Measurements from ENCODE around the gene DTNB.

DTNB gene

DNA sequence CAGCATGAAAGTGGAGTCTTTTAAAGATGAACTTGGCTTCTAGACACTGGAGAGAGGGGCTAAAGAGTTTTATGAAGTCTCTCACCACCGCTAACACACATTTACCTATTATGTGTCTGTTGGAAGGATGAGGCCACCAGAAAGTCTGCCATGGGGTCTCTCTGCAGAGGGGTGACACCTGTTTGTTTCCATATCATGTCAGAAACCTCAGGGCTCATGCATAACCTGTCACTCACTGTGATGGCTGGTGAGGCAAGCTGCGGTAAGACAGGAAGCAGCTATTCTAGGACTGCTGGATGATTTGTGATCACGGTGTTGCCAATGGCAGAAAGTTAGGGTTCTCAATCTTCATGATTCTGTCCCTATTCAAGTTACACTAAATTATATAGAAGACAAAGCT, 270.9 kb downstream of the DTNB start:
- DNase-seq (ENCODE audit: extremely low read depth, low read depth) = no peak
- no peak for TF ChIP-seq CTCF (IDR thresholded peaks at IDR 0.05; ENCODE audit: low read depth, low read length, missing control alignments)
- no peak overlapping the region for H3K4me3 ChIP-seq (replicated peaks; ENCODE audit: low read depth, low read length)

DNA sequence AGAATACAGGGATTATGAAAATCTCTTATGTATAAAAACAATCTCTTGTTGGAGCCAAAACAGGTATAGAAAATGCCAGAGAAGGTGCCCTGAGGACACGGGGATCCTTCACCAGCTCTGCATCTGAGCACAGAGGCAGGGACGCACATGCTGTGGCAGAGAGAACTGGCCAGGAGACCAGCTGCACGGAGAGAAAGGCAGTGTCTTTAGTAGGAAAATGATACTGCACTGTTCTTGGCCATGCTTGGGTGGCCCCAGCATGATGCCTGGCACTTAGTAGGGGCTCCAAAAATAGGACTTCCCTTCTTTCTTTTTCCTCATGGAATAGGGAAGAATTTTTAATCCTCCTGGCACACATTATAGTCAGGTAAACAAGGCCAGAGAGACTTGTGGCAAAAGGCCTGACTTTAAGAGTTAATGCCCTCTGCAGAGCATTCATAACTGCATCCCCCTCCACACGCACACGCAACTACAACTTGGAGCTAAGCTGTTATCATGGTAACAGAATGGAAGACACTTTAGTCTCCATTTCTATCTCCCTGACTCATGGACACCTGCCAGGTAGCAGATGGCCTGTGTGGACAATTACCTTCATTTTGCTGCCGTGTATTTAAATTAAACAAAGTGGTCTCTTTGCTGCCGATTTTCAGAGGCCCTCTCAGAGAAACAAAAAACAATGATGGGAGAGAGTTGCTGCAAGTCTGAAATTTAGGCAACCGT, 271.9 kb downstream of the DTNB start:
- DNase-seq (ENCODE audit: extremely low read depth, low read depth) = no peak
- no peak overlapping the region for H3K4me3 ChIP-seq (replicated peaks; ENCODE audit: low read depth, low read length)
- no peak for TF ChIP-seq CTCF (IDR thresholded peaks at IDR 0.05; ENCODE audit: low read depth, low read length, missing control alignments)

DNA sequence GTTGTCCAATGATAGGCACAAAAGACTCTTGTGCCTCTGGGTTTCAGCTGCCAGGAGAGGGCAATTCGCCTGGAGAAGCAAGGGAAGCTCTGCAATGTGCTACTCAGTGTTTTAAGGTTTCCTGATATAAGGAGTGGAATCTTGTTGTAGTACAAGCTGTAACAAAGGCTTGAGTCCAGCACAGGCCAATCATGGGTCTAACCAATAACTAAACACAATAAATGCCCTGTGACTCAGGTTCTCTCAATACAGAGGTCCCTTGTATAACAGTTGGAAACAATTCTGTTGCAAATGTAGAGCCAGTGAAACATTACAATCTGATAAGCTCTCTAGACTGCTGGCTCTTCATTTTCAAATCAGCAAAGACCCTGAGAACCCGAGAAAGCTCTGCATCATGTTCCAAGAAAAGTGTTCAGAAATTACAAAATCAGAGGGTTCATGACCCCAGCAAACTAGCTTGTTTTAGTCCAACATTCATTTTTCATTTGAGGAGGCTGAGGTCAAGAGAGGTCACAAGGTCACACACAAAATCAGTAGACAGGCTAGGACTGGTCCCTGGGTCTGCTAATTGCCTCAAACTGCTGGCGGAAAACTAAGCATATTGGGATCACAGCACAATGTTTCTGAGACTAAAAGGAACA, 272.7 kb downstream of the DTNB start:
- H3K4me3 ChIP-seq (replicated peaks; ENCODE audit: low read depth, low read length) = no peak overlapping the region
- no peak for TF ChIP-seq CTCF (IDR thresholded peaks at IDR 0.05; ENCODE audit: low read depth, low read length, missing control alignments)
- no peak for DNase-seq (ENCODE audit: extremely low read depth, low read depth)

DNA sequence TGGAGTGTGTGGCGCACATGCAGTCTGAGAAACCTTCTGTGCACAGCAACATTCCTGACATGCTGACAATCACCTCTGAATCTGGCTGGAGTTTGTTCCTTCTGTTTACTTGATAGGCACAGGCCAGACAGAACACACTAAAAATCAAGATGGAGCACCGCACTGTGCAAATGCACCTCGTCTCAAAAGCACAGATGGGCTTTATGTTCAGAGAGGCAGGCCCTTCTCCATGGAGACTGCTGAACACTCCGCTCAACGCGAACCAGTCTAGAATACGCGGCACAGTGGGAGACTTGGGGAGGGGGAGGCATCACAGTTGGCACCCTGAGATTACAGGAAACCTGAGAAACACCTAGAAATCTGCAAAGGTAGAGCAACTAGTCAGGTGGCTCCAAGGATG, 273.2 kb downstream of the DTNB start:
- no peak overlapping the region for H3K4me3 ChIP-seq (replicated peaks; ENCODE audit: low read depth, low read length)
- TF ChIP-seq CTCF (IDR thresholded peaks at IDR 0.05; ENCODE audit: low read depth, low read length, missing control alignments) = no peak
- no peak for DNase-seq (ENCODE audit: extremely low read depth, low read depth)

GRCh38 chr2:25398534-25398933, 274.8 kb downstream of the DTNB start:
- TF ChIP-seq CTCF (IDR thresholded peaks at IDR 0.05; ENCODE audit: low read depth, low read length, missing control alignments) = no peak
- no peak for DNase-seq (ENCODE audit: extremely low read depth, low read depth)
- H3K4me3 ChIP-seq (replicated peaks; ENCODE audit: low read depth, low read length) = no peak overlapping the region

DNA sequence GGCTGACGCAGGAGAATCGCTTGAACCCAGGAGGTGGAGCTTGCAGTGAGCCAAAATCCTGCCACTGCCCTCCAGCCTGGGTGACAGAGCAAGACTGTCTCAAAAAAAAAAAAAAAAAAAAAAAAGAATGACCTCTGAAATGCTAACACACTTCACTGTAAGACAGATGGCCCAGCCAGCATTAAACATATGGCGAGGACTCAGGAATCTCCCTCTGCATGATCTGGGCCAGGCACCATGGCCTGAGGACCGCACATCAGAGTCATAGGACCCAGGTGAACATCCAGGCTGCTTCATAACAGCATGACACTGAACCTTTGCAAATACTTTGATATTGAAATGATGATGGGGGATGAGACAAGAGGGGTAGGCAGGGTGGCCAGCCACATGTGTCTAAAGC, 275.6 kb downstream of the DTNB start:
- no peak overlapping the region for H3K4me3 ChIP-seq (replicated peaks; ENCODE audit: low read depth, low read length)
- no peak for DNase-seq (ENCODE audit: extremely low read depth, low read depth)
- no peak for TF ChIP-seq CTCF (IDR thresholded peaks at IDR 0.05; ENCODE audit: low read depth, low read length, missing control alignments)

Measured in HFF-Myc (cell line).